ENCODE measurements around the gene SRSF7.

DNA sequence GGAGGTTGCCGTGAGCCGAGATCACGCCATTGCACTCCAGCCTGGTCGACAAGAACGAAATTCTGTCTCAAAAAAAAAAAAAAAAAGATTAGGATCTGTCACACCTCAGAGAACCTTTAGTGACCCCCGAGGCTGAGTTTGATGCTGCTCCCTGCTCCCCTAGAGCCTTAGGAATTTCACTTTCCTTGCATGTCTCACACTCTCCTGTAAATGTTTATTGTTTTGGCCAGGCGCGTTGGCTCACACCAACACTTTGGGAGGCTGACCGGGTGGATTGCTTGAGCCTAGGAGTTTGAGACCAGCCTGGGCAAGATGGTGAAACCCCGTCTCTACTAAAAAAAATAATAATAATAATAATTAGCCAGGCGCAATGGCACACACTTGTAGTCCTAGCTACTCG, 31.5 kb downstream of the SRSF7 start:
- TF ChIP-seq POLR2A (IDR thresholded peaks at IDR 0.05) (no peak), POLR2AphosphoS5 (IDR thresholded peaks at IDR 0.05; ENCODE audit: insufficient read depth in 1 of 2, low read depth in 1 of 2) (no peak)
- TF ChIP-seq, protein P1, sequence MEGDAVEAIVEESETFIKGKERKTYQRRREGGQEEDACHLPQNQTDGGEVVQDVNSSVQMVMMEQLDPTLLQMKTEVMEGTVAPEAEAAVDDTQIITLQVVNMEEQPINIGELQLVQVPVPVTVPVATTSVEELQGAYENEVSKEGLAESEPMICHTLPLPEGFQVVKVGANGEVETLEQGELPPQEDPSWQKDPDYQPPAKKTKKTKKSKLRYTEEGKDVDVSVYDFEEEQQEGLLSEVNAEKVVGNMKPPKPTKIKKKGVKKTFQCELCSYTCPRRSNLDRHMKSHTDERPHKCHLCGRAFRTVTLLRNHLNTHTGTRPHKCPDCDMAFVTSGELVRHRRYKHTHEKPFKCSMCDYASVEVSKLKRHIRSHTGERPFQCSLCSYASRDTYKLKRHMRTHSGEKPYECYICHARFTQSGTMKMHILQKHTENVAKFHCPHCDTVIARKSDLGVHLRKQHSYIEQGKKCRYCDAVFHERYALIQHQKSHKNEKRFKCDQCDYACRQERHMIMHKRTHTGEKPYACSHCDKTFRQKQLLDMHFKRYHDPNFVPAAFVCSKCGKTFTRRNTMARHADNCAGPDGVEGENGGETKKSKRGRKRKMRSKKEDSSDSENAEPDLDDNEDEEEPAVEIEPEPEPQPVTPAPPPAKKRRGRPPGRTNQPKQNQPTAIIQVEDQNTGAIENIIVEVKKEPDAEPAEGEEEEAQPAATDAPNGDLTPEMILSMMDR (IDR thresholded peaks at IDR 0.05): no peak
